NB4 (cell line): ENCODE data around the gene INHBA.

ENCODE experiments used
- DNase-seq: peaks from one replicate; pipeline ENCODE4 v3.0.0; 2010; ENCODE audit warnings: low read depth
- H3K4me3 ChIP-seq: one replicate; pipeline ENCODE4 v1.5.1; 2011; ENCODE audit warnings: mild to moderate bottlenecking, low read depth, low read length, moderate library complexity
- MYC ChIP-seq: IDR thresholded peaks from 2 replicates; pipeline ENCODE4 v1.6.1; 2011; ENCODE audit warnings: low read depth, low read length
- POLR2A ChIP-seq: IDR thresholded peaks from 2 replicates; pipeline ENCODE4 v1.6.1; 2011; ENCODE audit warnings: mild to moderate bottlenecking; ENCODE audit not compliant: insufficient read length; ENCODE audit errors: extremely low read depth
- TF ChIP-seq, protein P1 (sequence below): IDR thresholded peaks from one replicate; pipeline ENCODE4 v1.5.1; 2012; ENCODE audit warnings: low read depth, low read length
- TF ChIP-seq, protein P2 (sequence below): IDR thresholded peaks from 2 replicates; pipeline ENCODE4 v1.6.1; 2011; ENCODE audit warnings: low read depth, low read length

Gene INHBA

DNA sequence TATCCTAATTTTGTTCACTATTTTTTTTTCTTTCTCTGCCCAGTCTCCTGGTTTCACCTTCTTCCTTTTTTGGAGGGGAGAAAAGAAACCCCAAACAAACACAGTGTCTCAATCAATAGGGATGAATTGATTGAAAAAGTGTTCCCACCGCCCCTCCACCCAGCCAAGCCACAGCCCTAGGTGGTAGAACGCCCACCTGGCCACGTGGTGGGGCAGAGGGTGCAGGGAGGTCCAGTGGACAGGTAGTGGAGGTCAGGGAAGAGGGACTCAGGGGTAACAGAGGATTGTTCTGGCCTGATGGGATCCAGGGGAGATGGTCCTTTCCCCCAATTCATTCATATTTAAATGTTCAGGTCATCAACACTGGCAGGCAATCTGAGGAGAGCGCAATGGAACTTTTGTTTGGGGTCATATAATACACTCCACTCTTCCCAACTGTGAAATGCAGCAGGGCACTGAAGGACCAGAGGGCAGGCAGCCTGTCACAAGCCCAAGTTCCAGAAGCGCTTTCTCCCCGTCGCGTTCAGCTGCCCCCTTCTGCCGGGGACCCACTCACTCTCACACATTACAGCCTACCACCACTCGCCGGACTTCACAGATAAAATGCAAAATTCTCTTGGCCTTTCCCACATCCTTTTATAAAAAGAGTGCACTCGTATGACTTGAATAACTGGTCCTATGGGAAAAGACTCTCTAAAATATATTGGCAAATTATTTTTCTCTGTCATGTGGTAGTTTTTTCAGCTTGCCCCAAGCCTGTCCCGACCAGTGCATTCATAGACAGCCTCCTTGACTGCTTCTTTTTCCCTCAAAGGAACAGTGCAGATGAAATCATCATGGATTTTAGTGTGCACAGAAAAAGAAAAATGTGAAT lies 1.6 kb downstream of the INHBA start:
- no peak for DNase-seq
- no peak for TF ChIP-seq POLR2A
- no peak for TF ChIP-seq MYC
- TF ChIP-seq, protein P1, sequence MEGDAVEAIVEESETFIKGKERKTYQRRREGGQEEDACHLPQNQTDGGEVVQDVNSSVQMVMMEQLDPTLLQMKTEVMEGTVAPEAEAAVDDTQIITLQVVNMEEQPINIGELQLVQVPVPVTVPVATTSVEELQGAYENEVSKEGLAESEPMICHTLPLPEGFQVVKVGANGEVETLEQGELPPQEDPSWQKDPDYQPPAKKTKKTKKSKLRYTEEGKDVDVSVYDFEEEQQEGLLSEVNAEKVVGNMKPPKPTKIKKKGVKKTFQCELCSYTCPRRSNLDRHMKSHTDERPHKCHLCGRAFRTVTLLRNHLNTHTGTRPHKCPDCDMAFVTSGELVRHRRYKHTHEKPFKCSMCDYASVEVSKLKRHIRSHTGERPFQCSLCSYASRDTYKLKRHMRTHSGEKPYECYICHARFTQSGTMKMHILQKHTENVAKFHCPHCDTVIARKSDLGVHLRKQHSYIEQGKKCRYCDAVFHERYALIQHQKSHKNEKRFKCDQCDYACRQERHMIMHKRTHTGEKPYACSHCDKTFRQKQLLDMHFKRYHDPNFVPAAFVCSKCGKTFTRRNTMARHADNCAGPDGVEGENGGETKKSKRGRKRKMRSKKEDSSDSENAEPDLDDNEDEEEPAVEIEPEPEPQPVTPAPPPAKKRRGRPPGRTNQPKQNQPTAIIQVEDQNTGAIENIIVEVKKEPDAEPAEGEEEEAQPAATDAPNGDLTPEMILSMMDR, result no peak
- TF ChIP-seq, protein P2, sequence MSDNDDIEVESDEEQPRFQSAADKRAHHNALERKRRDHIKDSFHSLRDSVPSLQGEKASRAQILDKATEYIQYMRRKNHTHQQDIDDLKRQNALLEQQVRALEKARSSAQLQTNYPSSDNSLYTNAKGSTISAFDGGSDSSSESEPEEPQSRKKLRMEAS, result no peak
- H3K4me3 ChIP-seq, result no peak overlapping the region

DNA sequence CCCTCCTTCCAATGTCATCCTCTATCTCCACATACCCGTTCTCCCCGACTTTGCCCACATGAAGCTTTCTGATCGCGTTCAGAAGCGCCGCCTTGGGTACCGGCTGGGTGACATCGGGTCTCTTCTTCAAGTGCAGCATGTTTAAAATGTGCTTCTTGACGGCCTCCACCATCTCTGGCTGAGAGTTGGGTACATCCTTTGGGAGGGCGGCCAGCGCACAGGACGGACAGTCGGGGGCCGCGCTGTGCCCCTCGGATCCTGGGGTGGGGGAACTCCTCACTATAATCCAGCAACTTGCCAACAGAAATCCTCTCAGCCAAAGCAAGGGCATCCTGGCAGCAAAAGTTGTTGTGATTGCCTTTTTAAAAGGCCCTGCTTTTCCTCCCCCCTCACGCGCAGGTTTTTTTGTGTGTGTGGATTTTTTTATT lies 2.8 kb downstream of the INHBA start:
- TF ChIP-seq, protein P1, result no peak
- TF ChIP-seq MYC, result no peak
- no peak for TF ChIP-seq POLR2A
- TF ChIP-seq, protein P2, result no peak
- H3K4me3 ChIP-seq, result no peak overlapping the region
- no peak for DNase-seq

DNA sequence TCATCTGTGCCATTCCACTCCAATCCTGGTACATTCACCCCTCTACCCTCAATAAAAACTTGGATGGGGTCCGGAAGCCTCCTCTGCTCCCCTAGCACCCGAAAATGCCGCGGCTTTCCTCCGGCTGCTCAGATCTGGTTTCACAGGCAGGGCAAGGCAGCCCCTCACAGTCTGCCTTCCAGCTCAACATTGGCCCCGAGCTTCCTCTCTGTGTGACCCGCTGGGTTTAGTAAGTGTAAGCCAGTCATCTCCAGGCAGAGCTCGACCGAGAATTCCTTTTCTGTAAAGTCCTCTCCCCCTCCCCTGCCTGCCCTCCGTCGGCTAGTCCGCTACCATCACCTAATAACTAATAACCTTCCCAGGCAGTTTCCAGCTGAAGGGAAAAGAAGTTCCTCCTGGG lies 3.4 kb downstream of the INHBA start:
- DNase-seq, result no peak
- H3K4me3 ChIP-seq, result no peak overlapping the region
- no peak for TF ChIP-seq MYC
- TF ChIP-seq, protein P2, result no peak
- no peak for TF ChIP-seq POLR2A
- TF ChIP-seq, protein P1, result no peak

DNA sequence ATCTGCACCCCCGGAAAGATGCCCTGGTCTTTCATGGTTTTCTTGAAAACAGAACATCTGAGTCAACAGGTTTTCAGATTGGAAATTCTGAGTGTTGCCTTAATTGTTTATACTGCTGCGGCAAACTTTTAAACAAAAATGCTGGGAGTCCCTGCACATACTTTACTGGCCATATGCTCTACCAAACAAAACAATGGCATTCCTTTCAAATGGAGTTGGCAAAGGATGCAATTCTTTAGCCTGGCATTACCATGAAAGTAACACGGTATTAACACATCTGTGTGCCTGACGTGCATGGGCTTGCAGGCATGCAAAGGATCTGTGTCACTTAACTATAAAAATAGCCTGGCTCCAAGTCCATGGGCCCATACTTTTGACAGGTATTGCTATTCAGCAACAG lies 4.2 kb downstream of the INHBA start:
- TF ChIP-seq, protein P2, result no peak
- H3K4me3 ChIP-seq, result no peak overlapping the region
- DNase-seq, result no peak

DNA sequence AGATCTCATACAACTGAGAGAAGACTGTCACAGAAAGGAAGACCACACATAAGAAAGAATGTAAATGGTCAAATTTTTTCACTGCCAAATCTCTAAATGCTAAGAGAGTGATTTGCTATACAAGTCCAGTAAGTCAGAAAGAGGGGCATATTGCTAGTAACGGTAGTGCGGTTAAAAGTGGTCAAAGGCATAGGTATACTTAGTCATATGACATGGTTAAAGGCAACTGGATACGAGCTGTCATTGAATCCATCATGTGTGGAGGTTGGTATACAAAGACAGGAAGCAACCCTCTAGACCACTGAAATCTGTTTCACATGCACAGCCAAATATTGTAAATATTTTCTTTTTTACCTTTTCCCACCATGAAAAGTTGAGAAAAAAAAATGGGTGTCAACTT lies 4.8 kb downstream of the INHBA start:
- TF ChIP-seq POLR2A (no peak), MYC (no peak)
- TF ChIP-seq, protein P1, result no peak
- TF ChIP-seq, protein P2, result no peak
- no peak overlapping the region for H3K4me3 ChIP-seq
- no peak for DNase-seq

DNA sequence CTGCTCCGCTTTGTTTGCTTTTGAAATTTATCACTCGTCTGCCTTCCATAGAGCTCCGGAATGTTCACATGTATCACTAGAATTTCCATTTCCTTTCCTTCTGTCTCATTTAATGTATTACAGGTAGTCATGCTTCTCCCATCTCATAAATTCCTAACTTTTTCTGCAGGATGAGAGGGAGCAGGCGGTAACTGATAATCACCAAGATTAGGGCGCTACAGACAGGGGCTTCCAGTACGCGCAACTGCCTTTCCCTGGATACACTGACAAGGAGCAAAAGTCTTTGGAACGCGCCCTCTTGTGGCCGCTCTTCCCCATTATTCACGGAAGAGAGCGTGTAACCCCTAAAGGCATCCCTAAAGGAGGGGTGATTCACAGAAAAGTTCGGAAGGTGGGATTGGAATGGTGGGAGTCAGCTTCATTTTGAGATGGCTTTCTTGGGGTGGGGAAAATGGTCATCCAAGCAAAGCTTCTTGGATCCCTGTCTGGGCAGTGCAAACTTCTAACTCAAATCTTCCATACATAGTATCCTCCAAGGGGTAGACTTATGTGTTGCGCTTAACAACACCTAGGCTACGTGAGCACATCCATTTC lies 6.5 kb downstream of the INHBA start:
- DNase-seq, result peak; percentile 71
- TF ChIP-seq MYC (no peak), POLR2A (no peak)
- TF ChIP-seq, protein P2, result no peak
- TF ChIP-seq, protein P1, result peak; percentile 83
- no peak overlapping the region for H3K4me3 ChIP-seq
